Gastroesophageal sphincter (tissue), 4 donors: ENCODE measurements around the gene TENT5A. TPM values are rescaled to one million over a fixed set of nuclear protein-coding genes. Genes with fewer than 3 reads are reported as not detected.

ENCODE experiments used
- ATAC-seq: fragments of 150-250 bp; one replicate; pipeline ENCODE4 v1.9.1; 2016; ENCODE audit warnings: mild to moderate bottlenecking, moderate library complexity
- H3K27ac ChIP-seq, 4 donors: fragments of 200-600 bp; sonication (generic) in 3 of 4; 1 replicate in 3 of 4; 2 replicates in 1 of 4; pipeline ENCODE4 v1.5.1; 2016 to 2019
- H3K27me3 ChIP-seq: fragments of 200-600 bp; sonication (generic); one replicate; pipeline ENCODE4 v1.5.1; 2019
- H3K36me3 ChIP-seq, 2 donors: fragments of 200-600 bp; sonication (generic); one replicate each; pipeline ENCODE4 v1.5.1; 2019; ENCODE audit warnings: control low read depth in 1 of 2
- H3K4me1 ChIP-seq, 3 donors: fragments of 200-600 bp; sonication (generic); 1 replicate in 2 of 3; 2 replicates in 1 of 3; pipeline ENCODE4 v1.5.1; 2016 to 2019; ENCODE audit warnings: control low read depth in 2 of 3
- H3K4me3 ChIP-seq, 2 donors: fragments of 200-600 bp; sonication (generic); one replicate each; pipeline ENCODE4 v1.5.1; 2019; ENCODE audit warnings: mild to moderate bottlenecking in 1 of 2, moderate library complexity in 1 of 2
- H3K9me3 ChIP-seq, 3 donors: fragments of 200-600 bp; sonication (generic); one replicate each; pipeline ENCODE4 v1.5.1; 2017 to 2019; ENCODE audit warnings: control low read depth in 2 of 3
- CTCF ChIP-seq, 4 experiments: fragments of 200-600 bp in 2 of 4; fragments of 450-650 bp in 2 of 4; sonication (generic) in 1 of 4; IDR thresholded peaks; one replicate each; pipeline ENCODE4 v1.5.1; 2017 to 2019; ENCODE audit warnings: antibody characterized with exemption in 4 of 4, mild to moderate bottlenecking in 2 of 4, moderate library complexity in 2 of 4
- EP300 ChIP-seq: sonication (generic); formaldehyde crosslinking; IDR thresholded peaks from one replicate; pipeline ENCODE4 v1.6.1; 2017; ENCODE audit warnings: antibody characterized with exemption, mild to moderate bottlenecking
- POLR2A ChIP-seq, 2 donors: fragments of 450-650 bp; IDR thresholded peaks; one replicate each; pipeline ENCODE4 v1.6.1; 2017; ENCODE audit warnings: antibody characterized with exemption in 2 of 2, mild to moderate bottlenecking in 2 of 2, moderate library complexity in 1 of 2
- POLR2AphosphoS5 ChIP-seq: sonication (generic); formaldehyde crosslinking; IDR thresholded peaks from one replicate; pipeline ENCODE4 v1.6.1; 2017; ENCODE audit warnings: antibody characterized with exemption
- WGBS, 2 donors: methylation state at CpG; one replicate each; pipeline ENCODE4 v1.1.5; 2018; ENCODE audit warnings: low coverage in 1 of 2; 5-methylcytosine and 5-hydroxymethylcytosine counted together
- total RNA-seq, 4 donors: library from RNA; depleted of rRNA; stranded (reverse); fragments of >200 nt; gene quantifications; one replicate each; pipeline ENCODE4 v1.1.0, GENCODE V29; 2016

Gene TENT5A
- total RNA-seq, 4 donors from 2014 or later, result 8.4 to 35.8 (median 14.3) TPM

- H3K27ac ChIP-seq, result no peak overlapping the region
- ATAC-seq, result no peak
- TF ChIP-seq CTCF (IDR thresholded peaks at IDR 0.05) (no peak), EP300 (no peak), POLR2AphosphoS5 (no peak), POLR2A (IDR thresholded peaks at IDR 0.05) (no peak)
- no peaks in the 10 kb centered on the region for H3K27me3 ChIP-seq
- H3K4me1 ChIP-seq, result peaks cover 0 to 22% (median 0%) of the 10 kb centered on the region in 3 donors
- H3K9me3 ChIP-seq, result no peaks in the 10 kb centered on the region
- H3K4me3 ChIP-seq, result no peak overlapping the region
- 79 to 85% methylated on average over 1 of the region's 1 CpG for WGBS, 2 donors
- H3K36me3 ChIP-seq, result no peaks in the 10 kb centered on the region
These were observed 10.6 kb upstream of the TENT5A start for GRCh38 chr6:81763051-81763450.

GRCh38 chr6:81762606-81763005 lies 10.1 kb upstream of the TENT5A start:
- H3K9me3 ChIP-seq, result no peaks in the 10 kb centered on the region
- H3K4me1 ChIP-seq, result peaks cover 0 to 22% (median 0%) of the 10 kb centered on the region in 3 donors
- no peak for TF ChIP-seq POLR2AphosphoS5
- TF ChIP-seq CTCF (IDR thresholded peaks at IDR 0.05), result no peak
- no peak for TF ChIP-seq POLR2A (IDR thresholded peaks at IDR 0.05)
- no peak for TF ChIP-seq EP300
- H3K27ac ChIP-seq, result no peak overlapping the region
- no peaks in the 10 kb centered on the region for H3K36me3 ChIP-seq
- whole genome bisulfite sequencing, 2 donors, result 65 to 79% methylated on average over 4 of the region's 4 CpGs
- no peak for ATAC-seq
- H3K27me3 ChIP-seq, result no peaks in the 10 kb centered on the region
- no peak overlapping the region for H3K4me3 ChIP-seq

- Histone ChIP-seq H3K27ac (no peak overlapping the region), H3K36me3 (no peaks in the 10 kb centered on the region), H3K27me3 (no peaks in the 10 kb centered on the region), H3K4me3 (no peak overlapping the region), H3K4me1 (peaks cover 0 to 17% (median 0%) of the 10 kb centered on the region in 3 donors), H3K9me3 (no peaks in the 10 kb centered on the region)
- ATAC-seq, result no peak
- TF ChIP-seq CTCF (IDR thresholded peaks at IDR 0.05), result no peak
- no peak for TF ChIP-seq POLR2AphosphoS5
- no peak for TF ChIP-seq POLR2A (IDR thresholded peaks at IDR 0.05)
- TF ChIP-seq EP300, result no peak
These were observed 9.7 kb upstream of the TENT5A start for GRCh38 chr6:81762132-81762531.

GRCh38 chr6:81761197-81761596 lies 8.7 kb upstream of the TENT5A start:
- ATAC-seq, result no peak
- Histone ChIP-seq H3K4me3 (no peak overlapping the region), H3K27ac (no peak overlapping the region), H3K9me3 (no peaks in the 10 kb centered on the region), H3K4me1 (peaks cover 0 to 8% (median 0%) of the 10 kb centered on the region in 3 donors), H3K36me3 (no peaks in the 10 kb centered on the region), H3K27me3 (no peaks in the 10 kb centered on the region)
- TF ChIP-seq CTCF (IDR thresholded peaks at IDR 0.05) (no peak), POLR2AphosphoS5 (no peak), EP300 (no peak), POLR2A (IDR thresholded peaks at IDR 0.05) (no peak)
- WGBS, 2 donors, result 0 to 25% methylated on average over 1 of the region's 1 CpG

- no peaks in the 10 kb centered on the region for H3K9me3 ChIP-seq
- ATAC-seq, result no peak
- TF ChIP-seq POLR2A (IDR thresholded peaks at IDR 0.05) (no peak), POLR2AphosphoS5 (no peak), EP300 (no peak), CTCF (IDR thresholded peaks at IDR 0.05) (no peak)
- 71 to 81% methylated on average over 2 of the region's 2 CpGs for WGBS, 2 donors
- no peaks in the 10 kb centered on the region for H3K27me3 ChIP-seq
- H3K4me1 ChIP-seq, result peaks cover 0 to 6% (median 0%) of the 10 kb centered on the region in 3 donors
- no peak overlapping the region for H3K4me3 ChIP-seq
- no peaks in the 10 kb centered on the region for H3K36me3 ChIP-seq
- H3K27ac ChIP-seq, result no peak overlapping the region
These were observed 7.3 kb upstream of the TENT5A start for GRCh38 chr6:81759782-81760181.
